ENCODE measurements around the gene DOC2B. TPM values are rescaled to one million over a fixed set of nuclear protein-coding genes. Genes with fewer than 3 reads are reported as not detected.

DOC2B gene
- total RNA-seq, 1 experiment from 2014 or later = 0.17 TPM

DNA sequence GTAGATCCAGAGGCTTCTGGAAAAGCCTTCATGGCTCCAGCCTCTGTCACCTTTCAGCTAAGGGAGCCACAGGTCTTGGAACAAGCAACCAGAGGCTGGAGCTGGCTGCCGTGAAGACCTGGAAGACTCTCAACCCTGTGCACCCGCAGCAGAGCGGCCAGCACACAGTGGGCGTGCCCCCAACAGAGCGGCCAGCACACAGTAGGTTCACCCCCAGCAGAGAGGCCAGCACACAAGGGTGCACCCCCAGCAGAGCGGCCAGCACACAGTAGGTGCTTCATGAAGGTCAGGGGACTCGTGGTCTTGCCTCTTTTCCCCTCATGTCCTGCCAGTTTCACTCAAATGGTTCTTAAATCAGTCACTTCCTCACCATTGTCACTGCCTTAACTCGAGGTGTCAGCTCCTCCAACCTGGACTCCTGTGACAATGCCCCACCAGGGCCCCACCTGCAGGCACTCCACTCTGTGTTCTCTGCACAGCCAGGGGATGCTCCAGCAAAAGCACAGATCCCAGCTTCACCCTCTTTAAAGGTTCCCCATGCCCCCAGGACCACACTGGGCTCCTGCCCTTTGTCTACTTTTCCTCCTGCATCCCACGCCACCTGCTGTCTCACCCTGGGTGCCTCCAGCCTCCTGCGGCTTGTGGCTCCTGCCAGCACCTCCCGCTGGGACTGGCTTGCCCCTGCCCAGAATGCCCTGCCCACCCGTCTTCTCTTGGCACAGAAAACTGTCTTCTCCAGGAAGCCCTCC, 42.4 kb upstream of the DOC2B start:
- H3K27me3 ChIP-seq (replicated peaks; ENCODE audit: insufficient read depth, low read depth, low read length, poor library complexity) = no peaks in the 10 kb centered on the region
- intact Hi-C loops (cut with micrococcal nuclease; ENCODE audit: unreplicated experiment) = no loop called here
- no peaks in the 10 kb centered on the region for H3K36me3 ChIP-seq (ENCODE audit: insufficient read depth, low read length, poor library complexity, severe bottlenecking)
- no peak for TF ChIP-seq EZH2 (IDR thresholded peaks at IDR 0.05; ENCODE audit: borderline replicate concordance, low read depth, low read length, poor library complexity, severe bottlenecking)
- TF ChIP-seq, protein P1, sequence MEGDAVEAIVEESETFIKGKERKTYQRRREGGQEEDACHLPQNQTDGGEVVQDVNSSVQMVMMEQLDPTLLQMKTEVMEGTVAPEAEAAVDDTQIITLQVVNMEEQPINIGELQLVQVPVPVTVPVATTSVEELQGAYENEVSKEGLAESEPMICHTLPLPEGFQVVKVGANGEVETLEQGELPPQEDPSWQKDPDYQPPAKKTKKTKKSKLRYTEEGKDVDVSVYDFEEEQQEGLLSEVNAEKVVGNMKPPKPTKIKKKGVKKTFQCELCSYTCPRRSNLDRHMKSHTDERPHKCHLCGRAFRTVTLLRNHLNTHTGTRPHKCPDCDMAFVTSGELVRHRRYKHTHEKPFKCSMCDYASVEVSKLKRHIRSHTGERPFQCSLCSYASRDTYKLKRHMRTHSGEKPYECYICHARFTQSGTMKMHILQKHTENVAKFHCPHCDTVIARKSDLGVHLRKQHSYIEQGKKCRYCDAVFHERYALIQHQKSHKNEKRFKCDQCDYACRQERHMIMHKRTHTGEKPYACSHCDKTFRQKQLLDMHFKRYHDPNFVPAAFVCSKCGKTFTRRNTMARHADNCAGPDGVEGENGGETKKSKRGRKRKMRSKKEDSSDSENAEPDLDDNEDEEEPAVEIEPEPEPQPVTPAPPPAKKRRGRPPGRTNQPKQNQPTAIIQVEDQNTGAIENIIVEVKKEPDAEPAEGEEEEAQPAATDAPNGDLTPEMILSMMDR (conservative IDR thresholded peaks at IDR 0.05; ENCODE audit: low read depth, low read length) = no peak
- no TSS peak for BruUV-seq (replicated peaks)
- CTCF ChIA-PET = interaction anchor here (0.6 kb wide), 1 partner anchor 475 kb away, joined by 4 read pairs; no protein-coding TSS in a partner anchor
- no peaks in the 10 kb centered on the region for H3K9me3 ChIP-seq (ENCODE audit: low read depth, low read length, poor library complexity, severe bottlenecking)
- H3K4me1 ChIP-seq (ENCODE audit: insufficient read depth, low read length, poor library complexity, severe bottlenecking) = no peaks in the 10 kb centered on the region
- no peak for DNase-seq (ENCODE audit: low spot score)
- H3K27ac ChIP-seq (ENCODE audit: low read depth, low read length, poor library complexity, severe bottlenecking) = no peak overlapping the region
- POLR2A ChIA-PET (ENCODE audit: low non-redundant PET) = no interaction called here
- no peak overlapping the region for H3K4me3 ChIP-seq (ENCODE audit: low read depth, low read length, poor library complexity, severe bottlenecking)

DNA sequence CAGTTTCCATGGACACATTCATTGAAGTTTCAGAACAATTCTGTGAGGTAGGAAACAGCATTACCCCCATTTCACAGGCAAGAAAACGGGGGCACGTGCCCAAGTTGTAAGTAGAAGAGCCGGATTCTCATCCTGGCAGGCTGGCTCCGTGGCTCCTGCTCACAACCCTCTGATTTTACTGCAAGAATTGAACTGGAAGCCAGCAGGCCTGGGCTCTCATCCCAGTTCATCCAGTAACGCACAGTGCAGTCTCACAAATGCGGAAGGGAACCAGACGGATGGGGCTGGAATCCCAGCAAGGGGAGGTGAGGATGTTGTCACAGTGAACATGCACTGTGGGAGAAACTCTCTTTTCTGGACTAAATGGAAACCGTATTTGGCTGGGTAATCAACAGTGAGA, 40.7 kb upstream of the DOC2B start:
- Histone ChIP-seq H3K27me3 (replicated peaks; ENCODE audit: insufficient read depth, low read depth, low read length, poor library complexity) (no peaks in the 10 kb centered on the region), H3K27ac (ENCODE audit: low read depth, low read length, poor library complexity, severe bottlenecking) (no peak overlapping the region), H3K4me3 (ENCODE audit: low read depth, low read length, poor library complexity, severe bottlenecking) (no peak overlapping the region), H3K4me1 (ENCODE audit: insufficient read depth, low read length, poor library complexity, severe bottlenecking) (no peaks in the 10 kb centered on the region), H3K9me3 (ENCODE audit: low read depth, low read length, poor library complexity, severe bottlenecking) (no peaks in the 10 kb centered on the region), H3K36me3 (ENCODE audit: insufficient read depth, low read length, poor library complexity, severe bottlenecking) (no peaks in the 10 kb centered on the region)
- POLR2A ChIA-PET (ENCODE audit: low non-redundant PET) = no interaction called here
- BruUV-seq (replicated peaks) = no TSS peak
- no peak for TF ChIP-seq EZH2 (IDR thresholded peaks at IDR 0.05; ENCODE audit: borderline replicate concordance, low read depth, low read length, poor library complexity, severe bottlenecking)
- TF ChIP-seq, protein P1 (conservative IDR thresholded peaks at IDR 0.05; ENCODE audit: low read depth, low read length) = no peak
- intact Hi-C loops (cut with micrococcal nuclease; ENCODE audit: unreplicated experiment) = no loop called here
- CTCF ChIA-PET = no interaction called here
- no peak for DNase-seq (ENCODE audit: low spot score)

DNA sequence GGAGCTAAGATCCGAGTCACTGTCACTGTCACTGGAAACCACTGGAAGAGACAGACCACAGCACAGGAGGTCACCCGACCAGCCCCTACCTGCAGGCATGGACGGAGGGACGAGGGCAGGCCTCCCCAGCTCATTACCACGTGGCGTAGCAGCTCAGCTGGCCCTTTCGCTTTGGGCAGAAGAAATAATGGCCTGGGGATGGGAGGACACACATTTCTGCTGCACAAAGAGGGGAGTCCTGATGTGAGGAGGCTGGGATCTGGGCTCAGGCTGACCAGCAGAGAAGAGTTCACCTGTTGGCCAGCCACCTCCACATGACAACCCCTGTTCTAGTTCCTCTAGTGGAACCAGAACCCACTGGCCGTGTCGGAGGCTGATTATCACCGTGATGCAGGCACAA, 38.2 kb upstream of the DOC2B start:
- Histone ChIP-seq H3K27ac (ENCODE audit: low read depth, low read length, poor library complexity, severe bottlenecking) (no peak overlapping the region), H3K9me3 (ENCODE audit: low read depth, low read length, poor library complexity, severe bottlenecking) (no peaks in the 10 kb centered on the region), H3K4me1 (ENCODE audit: insufficient read depth, low read length, poor library complexity, severe bottlenecking) (no peaks in the 10 kb centered on the region), H3K4me3 (ENCODE audit: low read depth, low read length, poor library complexity, severe bottlenecking) (no peak overlapping the region), H3K27me3 (replicated peaks; ENCODE audit: insufficient read depth, low read depth, low read length, poor library complexity) (no peaks in the 10 kb centered on the region), H3K36me3 (ENCODE audit: insufficient read depth, low read length, poor library complexity, severe bottlenecking) (no peaks in the 10 kb centered on the region)
- ChIA-PET POLR2A (ENCODE audit: low non-redundant PET) (no interaction called here), CTCF (no interaction called here)
- DNase-seq (ENCODE audit: low spot score) = no peak
- TF ChIP-seq, protein P1 (conservative IDR thresholded peaks at IDR 0.05; ENCODE audit: low read depth, low read length) = no peak
- TF ChIP-seq EZH2 (IDR thresholded peaks at IDR 0.05; ENCODE audit: borderline replicate concordance, low read depth, low read length, poor library complexity, severe bottlenecking) = no peak
- BruUV-seq (replicated peaks) = no TSS peak
- intact Hi-C loops (cut with micrococcal nuclease; ENCODE audit: unreplicated experiment) = no loop called here
